HG03342 (cell line): Measurements from ENCODE around the gene IGFLR1.
"Not testable (repeated sequence)": the region's sequence is repeated elsewhere in the genome, so short reads cannot be mapped to it uniquely, and the experiment has no call there.

Source experiments
- ATAC-seq: cut with Tn5 transposase; IDR thresholded peaks from one replicate; pipeline ENCODE4 v1.9.1; 2021; ENCODE audit warnings: mild to moderate bottlenecking, moderate library complexity; ENCODE audit not compliant: unreplicated experiment

The IGFLR1 gene

DNA sequence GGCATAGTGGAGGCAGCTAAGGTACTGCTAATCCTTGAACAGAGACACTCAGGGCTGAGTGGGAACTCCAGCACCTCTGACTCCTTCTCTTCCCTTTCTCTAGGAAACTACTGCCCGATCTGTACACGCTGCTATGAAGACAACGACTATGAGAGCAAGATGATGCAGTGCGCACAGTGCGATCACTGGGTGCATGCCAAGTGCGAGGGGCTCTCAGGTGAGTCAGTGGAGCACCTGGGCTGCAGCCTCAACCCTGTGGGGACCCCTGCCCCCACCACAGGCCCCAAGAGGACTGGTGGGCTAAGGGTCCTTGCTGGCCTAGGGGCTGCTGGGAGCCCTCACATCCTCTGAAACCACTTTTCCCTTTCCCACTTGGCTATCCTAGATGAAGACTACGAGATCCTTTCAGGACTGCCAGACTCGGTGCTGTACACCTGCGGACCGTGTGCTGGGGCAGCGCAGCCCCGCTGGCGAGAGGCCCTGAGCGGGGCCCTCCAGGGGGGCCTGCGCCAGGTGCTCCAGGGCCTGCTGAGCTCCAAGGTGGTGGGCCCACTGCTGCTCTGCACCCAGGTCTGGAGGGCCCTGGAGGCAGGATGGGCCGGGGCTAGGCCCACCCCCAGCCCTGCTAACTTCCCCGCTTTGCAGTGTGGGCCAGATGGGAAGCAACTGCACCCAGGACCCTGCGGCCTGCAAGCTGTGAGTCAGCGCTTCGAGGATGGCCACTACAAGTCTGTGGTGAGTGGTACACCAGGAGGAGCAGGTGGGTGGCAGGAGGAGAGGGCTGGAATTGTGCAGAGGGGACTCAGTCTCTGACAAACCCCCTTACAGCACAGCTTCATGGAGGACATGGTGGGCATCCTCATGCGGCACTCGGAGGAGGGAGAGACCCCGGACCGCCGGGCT is 14.9 kb downstream of the IGFLR1 start:
- ATAC-seq: no peak

DNA sequence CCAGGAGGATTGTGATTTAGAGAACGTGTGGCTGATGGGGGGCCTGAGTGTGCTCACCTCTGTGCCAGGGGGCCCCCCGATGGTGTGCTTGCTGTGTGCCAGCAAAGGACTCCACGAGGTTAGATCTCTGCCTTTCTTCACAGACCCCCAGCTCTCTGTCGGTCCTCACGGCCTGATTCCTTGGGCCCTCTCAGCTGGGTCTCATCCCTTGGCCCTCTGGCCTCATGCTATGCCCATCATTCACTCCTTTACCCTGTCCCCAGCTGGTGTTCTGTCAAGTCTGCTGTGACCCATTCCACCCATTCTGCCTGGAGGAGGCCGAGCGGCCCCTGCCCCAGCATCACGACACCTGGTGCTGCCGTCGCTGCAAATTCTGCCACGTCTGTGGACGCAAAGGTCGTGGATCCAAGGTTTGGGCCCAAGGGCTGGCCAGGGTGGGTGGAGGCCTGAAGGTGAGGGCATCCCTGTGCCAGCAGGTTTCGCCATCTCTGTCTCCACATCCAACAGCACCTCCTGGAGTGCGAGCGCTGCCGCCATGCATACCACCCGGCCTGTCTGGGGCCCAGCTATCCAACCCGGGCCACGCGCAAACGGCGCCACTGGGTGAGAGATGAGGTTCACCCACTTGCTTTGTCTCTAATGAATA is 16.9 kb downstream of the IGFLR1 start:
- ATAC-seq: no peak

DNA sequence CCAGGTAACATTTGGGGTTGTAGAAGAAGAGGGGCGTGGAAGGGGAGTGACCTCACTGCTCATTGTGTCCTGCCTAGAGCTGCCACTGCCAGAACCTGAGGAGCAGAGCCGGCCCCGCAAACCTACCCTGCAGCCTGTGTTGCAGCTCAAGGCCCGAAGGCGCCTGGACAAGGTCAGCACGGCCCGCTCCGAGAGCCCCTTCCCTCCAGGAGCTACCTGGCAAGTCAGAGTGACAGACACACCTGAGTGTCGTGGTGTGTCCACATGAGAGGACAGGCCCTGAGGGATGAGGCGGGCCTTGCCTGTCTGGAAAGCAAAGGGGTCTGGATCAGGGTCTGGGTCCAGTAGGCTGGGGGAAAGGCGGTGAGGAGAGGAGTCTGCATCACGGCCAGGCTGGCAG is 17.7 kb downstream of the IGFLR1 start:
- no peak for ATAC-seq

DNA sequence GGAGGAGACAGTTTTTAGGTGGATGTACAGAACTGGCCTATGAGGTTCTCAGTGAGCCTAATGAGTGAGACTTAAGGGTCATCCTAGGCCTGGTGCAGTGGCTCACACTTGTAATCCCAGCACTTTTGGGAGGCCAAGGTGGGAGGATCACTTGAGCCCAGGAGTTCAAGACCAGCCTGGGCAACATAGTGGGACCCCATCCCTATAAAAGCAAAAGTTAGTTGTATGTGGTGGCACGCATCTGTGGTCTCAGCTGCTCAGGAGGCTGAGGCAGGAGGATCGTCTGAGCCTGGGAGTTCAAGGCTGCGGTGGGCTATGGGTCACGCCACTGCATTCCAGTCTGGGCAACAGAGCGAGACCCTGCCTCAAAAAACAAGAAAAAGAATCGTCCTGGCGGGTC is 18.1 kb downstream of the IGFLR1 start:
- ATAC-seq: not testable (repeated sequence)

DNA sequence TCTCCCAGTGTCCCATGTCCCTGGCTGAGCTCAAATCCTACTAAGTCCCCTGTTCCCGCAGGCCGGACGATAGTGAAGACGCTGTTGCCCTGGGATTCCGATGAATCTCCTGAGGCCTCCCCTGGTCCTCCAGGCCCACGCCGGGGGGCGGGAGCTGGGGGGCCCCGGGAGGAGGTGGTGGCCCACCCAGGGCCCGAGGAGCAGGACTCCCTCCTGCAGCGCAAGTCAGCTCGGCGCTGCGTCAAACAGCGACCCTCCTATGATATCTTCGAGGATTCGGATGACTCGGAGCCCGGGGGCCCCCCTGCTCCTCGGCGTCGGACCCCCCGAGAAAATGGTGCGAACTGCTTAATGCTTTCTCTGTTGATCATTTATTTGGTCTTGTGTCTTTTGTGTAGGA is 18.6 kb downstream of the IGFLR1 start:
- no peak for ATAC-seq

DNA sequence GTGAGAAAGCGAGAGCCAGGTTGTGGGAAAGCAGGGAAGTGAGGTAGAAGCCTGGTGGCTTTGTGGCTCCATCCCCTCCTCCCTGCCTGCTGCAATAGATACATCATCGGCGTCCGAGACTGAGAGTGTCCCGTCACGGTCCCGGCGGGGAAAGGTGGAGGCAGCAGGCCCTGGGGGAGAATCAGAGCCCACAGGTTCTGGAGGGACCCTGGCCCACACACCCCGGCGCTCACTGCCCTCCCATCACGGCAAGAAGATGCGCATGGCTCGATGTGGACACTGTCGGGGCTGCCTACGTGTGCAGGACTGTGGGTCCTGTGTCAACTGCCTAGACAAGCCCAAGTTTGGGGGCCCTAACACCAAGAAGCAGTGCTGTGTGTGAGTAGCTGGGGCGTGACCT is 19.4 kb downstream of the IGFLR1 start:
- no peak for ATAC-seq

DNA sequence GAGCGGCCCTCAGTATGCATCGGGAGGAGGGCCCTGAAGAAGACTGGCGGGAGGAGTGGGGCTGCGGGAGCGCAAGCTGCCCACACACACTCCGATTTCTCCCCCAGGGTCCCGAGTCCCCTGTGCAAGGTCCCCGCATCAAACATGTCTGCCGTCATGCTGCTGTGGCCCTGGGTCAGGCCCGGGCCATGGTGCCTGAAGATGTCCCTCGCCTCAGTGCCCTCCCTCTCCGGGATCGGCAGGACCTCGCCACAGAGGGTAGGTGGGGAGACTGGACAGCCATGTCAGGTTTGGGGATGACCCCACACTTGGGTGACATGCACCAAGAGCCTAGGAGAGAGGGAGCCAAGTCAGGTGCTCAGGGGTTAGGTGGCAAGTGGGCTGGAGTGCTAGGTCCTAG is 19.8 kb downstream of the IGFLR1 start:
- ATAC-seq: no peak

DNA sequence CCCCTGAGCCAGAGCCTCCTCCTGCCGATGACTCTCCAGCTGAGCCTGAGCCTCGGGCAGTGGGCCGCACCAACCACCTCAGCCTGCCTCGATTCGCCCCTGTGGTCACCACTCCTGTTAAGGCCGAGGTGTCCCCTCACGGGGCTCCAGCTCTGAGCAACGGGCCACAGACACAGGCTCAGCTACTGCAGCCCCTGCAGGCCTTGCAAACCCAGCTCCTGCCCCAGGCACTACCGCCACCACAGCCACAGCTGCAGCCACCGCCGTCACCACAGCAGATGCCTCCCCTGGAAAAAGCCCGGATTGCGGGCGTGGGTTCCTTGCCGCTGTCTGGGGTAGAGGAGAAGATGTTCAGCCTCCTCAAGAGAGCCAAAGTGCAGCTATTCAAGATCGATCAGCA is 20.9 kb downstream of the IGFLR1 start:
- no peak for ATAC-seq

DNA sequence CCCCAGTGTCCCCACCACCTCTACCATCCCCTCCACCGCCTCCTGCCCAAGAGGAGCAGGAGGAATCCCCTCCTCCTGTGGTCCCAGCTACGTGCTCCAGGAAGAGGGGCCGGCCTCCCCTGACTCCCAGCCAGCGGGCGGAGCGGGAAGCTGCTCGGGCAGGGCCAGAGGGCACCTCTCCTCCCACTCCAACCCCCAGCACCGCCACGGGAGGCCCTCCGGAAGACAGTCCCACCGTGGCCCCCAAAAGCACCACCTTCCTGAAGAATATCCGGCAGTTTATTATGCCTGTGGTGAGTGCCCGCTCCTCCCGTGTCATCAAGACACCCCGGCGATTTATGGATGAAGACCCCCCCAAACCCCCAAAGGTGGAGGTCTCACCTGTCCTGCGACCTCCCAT is 21.6 kb downstream of the IGFLR1 start:
- ATAC-seq: no peak

DNA sequence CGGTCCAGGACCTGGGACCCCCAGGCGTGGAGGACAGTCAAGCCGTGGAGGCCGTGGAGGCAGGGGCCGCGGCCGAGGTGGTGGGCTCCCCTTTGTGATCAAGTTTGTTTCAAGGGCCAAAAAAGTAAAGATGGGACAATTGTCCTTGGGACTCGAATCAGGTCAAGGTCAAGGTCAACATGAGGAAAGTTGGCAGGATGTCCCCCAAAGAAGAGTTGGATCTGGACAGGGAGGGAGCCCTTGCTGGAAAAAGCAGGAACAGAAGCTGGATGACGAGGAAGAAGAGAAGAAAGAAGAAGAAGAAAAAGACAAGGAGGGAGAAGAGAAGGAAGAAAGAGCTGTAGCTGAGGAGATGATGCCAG is 22.1 kb downstream of the IGFLR1 start:
- no peak for ATAC-seq

DNA sequence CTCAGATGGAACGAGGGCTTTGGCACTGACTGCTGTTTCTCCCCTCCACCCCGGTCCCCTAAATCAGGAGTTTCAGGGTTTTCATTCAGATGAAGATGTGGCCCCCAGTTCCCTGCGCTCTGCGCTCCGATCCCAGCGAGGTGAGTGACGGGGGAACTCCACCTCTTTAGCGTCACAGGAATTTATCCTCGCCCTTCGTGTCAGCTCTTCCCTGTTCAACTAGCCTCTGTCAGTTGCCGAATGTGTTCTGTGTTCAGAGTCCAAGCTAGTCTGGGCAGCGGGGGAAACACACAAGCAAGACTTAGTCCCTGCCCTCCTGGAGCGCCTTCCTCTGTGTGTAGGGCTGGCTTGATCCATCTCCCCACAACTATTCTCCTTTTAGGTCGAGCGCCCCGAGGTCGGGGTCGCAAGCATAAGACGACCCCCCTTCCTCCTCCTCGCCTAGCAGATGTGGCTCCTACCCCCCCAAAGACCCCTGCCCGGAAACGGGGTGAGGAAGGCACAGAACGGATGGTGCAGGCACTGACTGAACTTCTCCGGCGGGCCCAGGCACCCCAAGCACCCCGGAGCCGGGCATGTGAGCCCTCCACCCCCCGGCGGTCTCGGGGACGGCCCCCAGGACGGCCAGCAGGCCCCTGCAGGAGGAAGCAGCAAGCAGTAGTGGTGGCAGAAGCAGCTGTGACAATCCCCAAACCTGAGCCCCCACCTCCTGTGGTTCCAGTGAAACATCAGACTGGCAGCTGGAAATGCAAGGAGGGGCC is 22.7 kb downstream of the IGFLR1 start:
- no peak for ATAC-seq

DNA sequence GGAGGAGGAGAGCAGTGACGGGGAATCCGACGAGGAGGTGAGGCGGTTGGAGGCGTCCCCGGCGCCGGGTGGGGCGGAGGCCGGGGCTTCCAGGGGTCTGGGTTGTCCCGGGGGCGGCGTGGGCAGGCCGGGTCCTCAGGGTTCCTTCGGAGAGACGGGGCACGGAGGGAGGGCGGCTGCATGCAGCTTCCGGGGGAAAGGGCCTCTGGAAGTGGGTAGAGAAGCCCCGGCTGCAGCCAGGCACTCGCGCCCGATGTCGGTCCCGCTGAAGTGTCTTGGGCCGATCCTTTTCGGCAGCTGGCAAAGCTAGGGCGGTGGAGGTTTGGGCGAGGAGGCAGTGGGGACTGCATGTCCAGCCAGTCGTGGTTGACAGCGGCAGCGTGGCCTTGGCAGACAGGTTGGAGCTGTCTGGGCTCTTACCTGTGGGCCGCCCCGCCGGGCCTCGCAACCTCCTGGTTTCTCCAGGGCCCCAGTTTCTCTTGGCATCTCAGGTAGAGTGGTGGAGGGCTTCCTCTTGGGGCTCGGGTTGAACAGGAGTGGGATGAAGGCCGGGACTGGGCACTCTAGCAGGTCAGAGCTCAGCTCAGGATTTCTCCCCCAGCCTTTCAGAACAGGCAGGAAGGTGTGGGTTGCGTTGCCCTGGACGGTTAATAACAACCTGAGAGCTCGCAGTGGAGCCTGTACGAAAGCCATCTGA is 23.8 kb downstream of the IGFLR1 start:
- no peak for ATAC-seq

DNA sequence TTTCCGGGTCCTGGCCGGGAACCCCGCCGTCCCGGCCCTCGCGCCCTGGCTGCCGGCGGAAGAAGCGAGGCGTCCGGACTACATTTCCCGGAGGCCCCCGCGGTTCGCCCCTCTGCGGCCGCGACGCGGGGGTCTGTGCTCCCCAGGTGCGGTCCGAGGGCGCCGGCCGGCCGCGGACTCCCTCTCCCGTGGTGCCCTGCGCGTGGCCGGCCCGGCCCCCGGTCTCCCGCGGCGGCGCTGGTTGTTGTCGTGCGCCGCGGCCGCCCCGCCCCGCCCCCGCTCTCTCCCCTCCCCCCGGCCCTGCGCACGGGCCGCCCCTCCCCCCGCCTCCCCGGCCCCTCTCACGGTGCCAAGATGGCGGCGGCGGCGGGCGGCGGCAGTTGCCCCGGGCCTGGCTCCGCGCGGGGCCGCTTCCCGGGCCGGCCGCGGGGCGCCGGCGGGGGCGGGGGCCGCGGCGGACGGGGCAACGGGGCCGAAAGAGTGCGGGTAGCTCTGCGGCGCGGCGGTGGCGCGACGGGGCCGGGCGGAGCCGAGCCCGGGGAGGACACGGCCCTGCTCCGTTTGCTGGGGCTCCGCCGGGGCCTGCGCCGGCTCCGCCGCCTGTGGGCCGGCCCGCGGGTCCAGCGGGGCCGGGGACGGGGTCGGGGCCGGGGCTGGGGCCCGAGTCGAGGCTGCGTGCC is 24.4 kb downstream of the IGFLR1 start, which contains the start of gene KMT2B:
Gene KMT2B (plus strand): TSS at position 339 of the 680 bp plus-strand sequence. CDS start 16 bp downstream, at position 355.
- peak; percentile 3 for ATAC-seq

DNA sequence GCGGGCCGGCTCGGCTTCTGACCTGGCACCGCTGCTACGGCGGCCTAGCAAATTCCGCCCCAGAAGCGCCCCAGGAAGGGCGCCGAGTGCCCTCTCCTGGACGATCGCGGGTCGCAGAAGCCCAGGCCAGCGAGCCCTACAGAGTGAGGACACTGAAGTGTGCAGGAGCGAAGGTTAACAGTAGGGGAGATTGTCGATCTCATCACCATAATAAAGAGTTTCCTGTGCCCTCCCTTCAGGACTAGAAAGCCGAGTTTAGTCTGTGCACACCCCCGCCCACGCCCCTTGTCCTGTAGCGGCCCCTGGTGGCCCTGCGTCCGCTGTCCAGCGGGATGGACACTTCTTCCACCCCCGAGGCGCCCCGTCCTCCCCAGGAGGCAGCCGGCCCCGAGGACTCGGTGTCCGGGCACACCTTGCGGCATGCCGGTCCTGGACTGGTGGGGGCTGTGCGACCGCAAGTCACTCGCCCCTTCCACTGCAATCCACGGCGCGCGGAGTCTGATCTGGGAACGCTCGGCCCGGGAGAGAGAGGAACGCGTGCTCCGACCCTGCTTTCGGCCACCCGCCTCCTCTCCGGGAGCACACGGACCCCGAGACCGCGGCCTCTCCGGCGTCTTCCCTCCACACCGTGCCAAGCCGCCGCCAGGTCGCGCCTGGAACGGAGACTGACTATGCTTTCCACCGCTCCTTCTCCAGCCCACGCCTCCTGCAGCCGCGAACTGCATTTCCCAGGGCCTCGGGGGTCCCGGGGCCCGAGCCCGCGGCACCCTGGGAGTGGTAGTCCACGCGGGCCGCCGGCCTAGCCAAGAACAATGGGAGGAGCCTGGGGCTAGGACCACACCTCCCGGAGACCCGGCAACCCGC is 25.2 kb downstream of the IGFLR1 start:
- peak; percentile 54 for ATAC-seq

DNA sequence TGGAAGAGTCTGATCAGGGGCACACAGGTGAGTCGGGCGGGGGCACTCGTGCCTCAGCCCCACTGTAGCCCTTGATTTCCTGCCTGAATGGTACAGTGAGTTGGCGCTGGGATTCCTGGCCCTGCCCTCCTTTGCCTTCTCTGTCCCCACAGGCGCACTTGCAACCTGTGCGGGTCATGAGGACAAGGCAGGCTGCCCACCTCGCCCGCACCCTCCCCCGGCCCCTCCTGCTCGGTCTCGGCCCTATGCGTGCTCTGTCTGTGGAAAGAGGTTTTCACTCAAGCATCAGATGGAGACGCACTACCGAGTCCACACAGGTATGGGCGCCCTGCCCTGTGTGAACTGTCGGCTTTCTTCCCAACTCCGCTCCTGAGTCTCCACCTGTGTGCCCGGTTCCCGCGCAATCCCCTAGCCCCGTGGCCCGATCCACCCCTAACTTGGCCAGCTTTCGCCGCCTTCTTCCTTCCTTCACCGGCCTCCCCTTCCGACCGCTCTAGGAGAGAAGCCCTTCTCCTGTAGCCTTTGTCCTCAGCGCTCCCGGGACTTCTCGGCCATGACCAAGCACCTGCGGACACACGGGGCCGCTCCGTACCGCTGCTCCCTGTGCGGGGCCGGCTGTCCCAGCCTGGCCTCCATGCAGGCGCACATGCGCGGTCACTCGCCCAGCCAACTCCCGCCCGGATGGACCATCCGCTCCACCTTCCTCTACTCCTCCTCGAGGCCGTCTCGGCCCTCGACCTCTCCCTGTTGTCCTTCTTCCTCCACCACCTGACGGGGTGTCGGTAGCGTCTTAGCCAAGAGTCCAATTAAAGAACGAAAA is 26.1 kb downstream of the IGFLR1 start:
- no peak for ATAC-seq

DNA sequence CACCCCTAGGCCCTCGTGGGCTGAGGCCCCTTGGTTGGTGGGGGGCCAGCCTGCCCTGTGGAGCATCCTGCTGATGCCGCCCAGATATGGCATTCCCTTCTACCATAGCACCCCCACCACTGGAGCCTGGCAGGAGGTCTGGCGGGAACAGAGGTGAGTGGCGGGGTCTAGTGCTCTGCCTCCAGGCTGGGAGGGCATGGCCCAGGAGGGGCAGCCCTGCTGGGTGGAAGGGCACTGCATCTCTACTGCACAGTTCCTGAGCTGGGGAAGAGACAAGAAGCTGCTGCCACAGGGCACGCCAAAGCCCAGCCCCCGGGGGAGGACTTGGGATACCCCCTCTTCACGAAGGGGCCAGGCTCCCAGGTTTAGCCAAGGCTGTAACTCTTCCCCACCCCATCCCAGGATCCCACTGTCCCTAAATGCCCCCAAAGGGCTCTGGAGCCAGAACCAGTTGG is 26.9 kb downstream of the IGFLR1 start:
- no peak for ATAC-seq

DNA sequence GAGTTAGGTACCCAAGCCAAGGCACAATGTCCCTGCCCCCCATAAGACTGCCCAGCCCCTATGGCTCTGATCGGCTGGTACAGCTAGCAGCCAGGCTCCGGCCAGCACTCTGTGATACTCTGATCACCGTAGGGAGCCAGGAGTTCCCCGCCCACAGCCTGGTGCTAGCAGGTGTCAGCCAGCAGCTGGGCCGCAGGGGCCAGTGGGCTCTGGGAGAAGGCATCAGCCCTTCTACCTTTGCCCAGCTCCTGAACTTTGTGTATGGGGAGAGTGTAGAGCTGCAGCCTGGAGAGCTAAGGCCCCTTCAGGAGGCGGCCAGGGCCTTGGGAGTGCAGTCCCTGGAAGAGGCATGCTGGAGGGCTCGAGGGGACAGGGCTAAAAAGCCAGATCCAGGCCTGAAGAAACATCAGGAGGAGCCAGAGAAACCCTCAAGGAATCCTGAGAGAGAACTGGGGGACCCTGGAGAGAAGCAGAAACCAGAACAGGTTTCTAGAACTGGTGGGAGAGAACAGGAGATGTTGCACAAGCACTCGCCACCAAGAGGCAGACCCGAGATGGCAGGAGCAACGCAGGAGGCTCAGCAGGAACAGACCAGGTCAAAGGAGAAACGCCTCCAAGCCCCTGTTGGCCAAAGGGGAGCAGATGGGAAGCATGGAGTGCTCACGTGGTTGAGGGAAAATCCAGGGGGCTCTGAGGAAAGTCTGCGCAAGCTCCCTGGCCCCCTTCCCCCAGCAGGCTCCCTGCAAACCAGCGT is 27.5 kb downstream of the IGFLR1 start:
- no peak for ATAC-seq
